ENCODE measurements around the gene TMEM69. TPM values are rescaled to one million over a fixed set of nuclear protein-coding genes. Genes with fewer than 3 reads are reported as not detected.

TMEM69 gene
- total and polyA plus RNA-seq, 2 of the 4 experiments (the other 2 are of a cell fraction): 19.9 to 33.6 TPM

DNA sequence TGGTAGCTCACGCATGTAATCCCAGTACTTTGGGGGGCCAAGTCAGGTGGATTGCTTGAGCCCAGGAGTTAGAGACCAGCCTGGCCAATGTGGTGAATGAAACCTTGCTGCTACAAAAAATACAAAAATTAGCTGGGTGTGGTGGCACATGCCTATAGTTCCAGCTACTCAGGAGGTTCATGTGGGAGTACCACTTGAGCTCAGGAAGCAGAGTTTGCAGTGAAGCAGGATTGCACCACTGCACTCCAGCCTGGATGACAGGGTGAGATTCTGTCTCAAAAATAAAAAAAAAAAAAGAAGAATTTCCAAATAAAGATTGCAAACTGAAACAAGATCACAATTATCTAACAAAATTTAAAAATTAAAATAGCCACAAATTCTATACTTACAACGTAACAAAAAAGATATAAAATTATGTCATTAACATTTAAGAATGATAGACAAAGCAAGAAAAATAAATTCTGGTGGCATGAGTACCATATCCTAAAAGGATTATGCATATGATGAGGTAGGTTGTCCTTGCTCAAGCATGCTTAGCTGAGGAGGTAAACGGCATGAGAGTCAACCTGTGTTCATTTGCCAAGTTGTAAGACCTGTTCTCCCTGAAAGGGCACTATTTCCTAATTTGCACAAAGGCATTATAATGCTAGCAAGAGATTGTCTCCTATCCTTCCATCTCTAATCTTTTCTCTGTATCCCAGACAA is 42.2 kb downstream of the TMEM69 start:
- CTCF ChIA-PET: no interaction called here
- Histone ChIP-seq H4K5ac (ENCODE audit: low read depth, low read length) (no peak overlapping the region), H3K18ac (ENCODE audit: low read depth, low read length) (no peak overlapping the region), H3K23ac (ENCODE audit: low read depth, low read length) (no peak overlapping the region), H3K27ac (ENCODE audit: insufficient read depth, low read length) (no peak overlapping the region), H4K8ac (ENCODE audit: low read depth in 2 of 2, low read length in 2 of 2) (no peak overlapping the region), H3K4ac (ENCODE audit: low read depth, low read length) (no peak overlapping the region), H3K9ac (ENCODE audit: low read depth, low read length) (no peak overlapping the region), H3K4me1 (ENCODE audit: control insufficient read depth, insufficient read depth, low read length) (no peaks in the 10 kb centered on the region), H3K14ac (replicated peaks; ENCODE audit: low read depth, low read length) (no peak overlapping the region), H3K4me3 (ENCODE audit: insufficient read depth, low read depth, low read length) (no peak overlapping the region), H2BK20ac (ENCODE audit: low read depth, low read length) (no peak overlapping the region), H2BK5ac (ENCODE audit: low read depth, low read length, poor library complexity, severe bottlenecking) (no peak overlapping the region), H2BK15ac (ENCODE audit: low read depth, low read length) (no peak overlapping the region), H4K20me1 (ENCODE audit: insufficient read depth, low read length) (no peaks in the 10 kb centered on the region), H3K79me1 (ENCODE audit: low read depth in 1 of 2, low read length in 2 of 2) (no peaks in the 10 kb centered on the region; a peak in 1 of 4 replicates), H3K27me3 (ENCODE audit: control insufficient read depth, insufficient read depth, low read length) (no peaks in the 10 kb centered on the region), H3K56ac (ENCODE audit: extremely low read depth, insufficient read depth, low read length) (no peak overlapping the region), H2AK9ac (replicated peaks; ENCODE audit: low read depth, low read length, poor library complexity) (no peak overlapping the region), H3K4me2 (ENCODE audit: low read depth, low read length) (no peak overlapping the region), H2AK5ac (ENCODE audit: low read depth, low read length) (no peak overlapping the region), H2AFZ (replicated peaks; ENCODE audit: low read length, poor library complexity) (no peak overlapping the region), H3K9me3 (ENCODE audit: control insufficient read depth, insufficient read depth, low read length) (no peaks in the 10 kb centered on the region), H3K9me1 (ENCODE audit: insufficient read depth, low read length) (no peaks in the 10 kb centered on the region; the same call in 1 of the 2 replicates), H2BK120ac (ENCODE audit: low read depth, low read length) (no peak overlapping the region), H4K91ac (ENCODE audit: insufficient read depth, low read depth, low read length) (no peak overlapping the region), H3K36me3 (ENCODE audit: control insufficient read depth, insufficient read depth, low read length) (peaks cover 5% of the 10 kb centered on the region; the same call in 1 of the 2 replicates)
- TF ChIP-seq RCOR1 (IDR thresholded peaks at IDR 0.05; ENCODE audit: insufficient replicate concordance, low read length) (no peak), RAD21 (IDR thresholded peaks at IDR 0.05; ENCODE audit: low read length) (no peak), CEBPB (IDR thresholded peaks at IDR 0.05; ENCODE audit: low read depth, low read length) (no peak)
- dilution Hi-C loops (cut with HindIII; ENCODE audit: low sequenced_read_pairs, unreplicated experiment): no loop called here
- WGBS, 2 experiments (ENCODE audit: extremely low coverage in 2 of 2, insufficient read length in 1 of 2): 100% methylated on average over 1 of the region's 3 CpGs; no CpG with 5 or more reads in 1 of the 2 experiments
- DNase-seq: no peak
- POLR2A ChIA-PET (ENCODE audit: unreplicated experiment): no interaction called here
- no TSS peak for BruUV-seq (replicated peaks)
- ATAC-seq (ENCODE audit: low read depth): no peak
- in situ Hi-C loops (cut with MboI; ENCODE audit: low sequenced_read_pairs): no loop called here
- intact Hi-C loops (cut with micrococcal nuclease): no loop called here
